ENCODE data around the gene CDC5L.
"Not testable (repeated sequence)": the region's sequence is repeated elsewhere in the genome, so short reads cannot be mapped to it uniquely, and the experiment has no call there.

The CDC5L gene

GRCh38 chr6:44387346-44388134, at the start of gene CDC5L:
CDC5L (plus strand) TSS chr6:44387706; CDS start chr6:44387824, 118 bp downstream.
- peak; percentile 97 for DNase-seq (ENCODE audit: low read depth)

- no peak for DNase-seq (ENCODE audit: low read depth)
Measured at GRCh38 chr6:44338228-44339122, 49.0 kb upstream of the CDC5L start.

- no peak for DNase-seq (ENCODE audit: low read depth)
Measured at GRCh38 chr6:44339301-44339700, 48.2 kb upstream of the CDC5L start.

- DNase-seq (ENCODE audit: low read depth): no peak
Measured at GRCh38 chr6:44339763-44340625, 47.5 kb upstream of the CDC5L start.

GRCh38 chr6:44341095-44341890, 46.2 kb upstream of the CDC5L start:
- no peak for DNase-seq (ENCODE audit: low read depth)

GRCh38 chr6:44342052-44342451, 45.5 kb upstream of the CDC5L start:
- DNase-seq (ENCODE audit: low read depth): no peak

GRCh38 chr6:44342489-44342888, 45.0 kb upstream of the CDC5L start, which contains the start of gene SPATS1:
SPATS1 (plus strand) TSS chr6:44342650; CDS start chr6:44343096, 446 bp downstream.
- no peak for DNase-seq (ENCODE audit: low read depth)

- DNase-seq (ENCODE audit: low read depth): not testable (repeated sequence)
Measured at GRCh38 chr6:44346818-44347217, 40.7 kb upstream of the CDC5L start.

GRCh38 chr6:44349904-44350649, 37.4 kb upstream of the CDC5L start:
- no peak for DNase-seq (ENCODE audit: low read depth)

- not testable (repeated sequence) for DNase-seq (ENCODE audit: low read depth)
Measured at GRCh38 chr6:44350650-44350994, 36.9 kb upstream of the CDC5L start.

- DNase-seq (ENCODE audit: low read depth): no peak
Measured at GRCh38 chr6:44352259-44352658, 35.2 kb upstream of the CDC5L start.

GRCh38 chr6:44353336-44353735, 34.2 kb upstream of the CDC5L start:
- no peak for DNase-seq (ENCODE audit: low read depth)

GRCh38 chr6:44355640-44356039, 31.9 kb upstream of the CDC5L start:
- DNase-seq (ENCODE audit: low read depth): no peak

GRCh38 chr6:44356487-44356886, 31.0 kb upstream of the CDC5L start:
- no peak for DNase-seq (ENCODE audit: low read depth)

- no peak for DNase-seq (ENCODE audit: low read depth)
Measured at GRCh38 chr6:44359973-44360372, 27.5 kb upstream of the CDC5L start.

GRCh38 chr6:44361947-44362346, 25.6 kb upstream of the CDC5L start:
- DNase-seq (ENCODE audit: low read depth): no peak

- no peak for DNase-seq (ENCODE audit: low read depth)
Measured at GRCh38 chr6:44363377-44363926, 24.1 kb upstream of the CDC5L start.

- DNase-seq (ENCODE audit: low read depth): no peak
Measured at GRCh38 chr6:44366781-44367180, 20.7 kb upstream of the CDC5L start.

GRCh38 chr6:44367681-44368080, 19.8 kb upstream of the CDC5L start:
- no peak for DNase-seq (ENCODE audit: low read depth)

- no peak for DNase-seq (ENCODE audit: low read depth)
Measured at GRCh38 chr6:44373051-44373450, 14.5 kb upstream of the CDC5L start.
